GM21786 (cell line): ENCODE measurements around the gene PAK2.
"Not testable (repeated sequence)": the region's sequence is repeated elsewhere in the genome, so short reads cannot be mapped to it uniquely, and the experiment has no call there.

ENCODE experiments used
- ATAC-seq: cut with Tn5 transposase; IDR thresholded peaks from one replicate; pipeline ENCODE4 v1.9.1; 2021; ENCODE audit not compliant: unreplicated experiment

The PAK2 gene

DNA sequence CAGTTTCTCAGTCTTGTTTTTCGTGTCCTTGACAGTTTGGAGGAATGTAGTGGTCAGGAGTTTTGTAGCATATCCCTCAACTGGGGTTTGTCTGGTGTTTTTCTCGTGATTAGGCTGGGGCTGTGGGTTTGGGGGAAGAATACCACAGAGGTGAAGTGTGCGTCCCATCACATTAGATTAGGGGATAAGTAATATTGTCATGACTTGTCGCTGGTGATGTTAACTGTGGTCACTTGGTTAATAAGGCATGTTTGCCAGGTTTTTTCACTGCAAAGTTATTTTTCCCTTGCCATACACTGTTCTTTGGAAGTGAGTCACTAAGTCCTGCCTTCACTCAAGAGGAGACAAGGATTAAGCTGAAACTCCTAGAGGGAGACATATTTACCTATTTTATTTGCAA, 39.1 kb downstream of the PAK2 start:
- no peak for ATAC-seq

DNA sequence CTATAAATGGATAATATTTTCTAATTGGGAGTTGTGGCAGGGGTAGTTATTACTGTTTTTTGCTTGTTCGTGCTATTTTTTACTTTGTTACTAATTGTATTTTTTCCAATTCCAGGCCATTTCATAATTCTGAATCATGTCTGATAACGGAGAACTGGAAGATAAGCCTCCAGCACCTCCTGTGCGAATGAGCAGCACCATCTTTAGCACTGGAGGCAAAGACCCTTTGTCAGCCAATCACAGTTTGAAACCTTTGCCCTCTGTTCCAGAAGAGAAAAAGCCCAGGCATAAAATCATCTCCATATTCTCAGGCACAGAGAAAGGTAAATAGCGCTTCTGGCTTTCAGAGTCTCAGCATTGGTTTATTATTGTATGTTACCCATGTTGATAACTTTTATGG, 42.9 kb downstream of the PAK2 start:
- ATAC-seq = no peak

DNA sequence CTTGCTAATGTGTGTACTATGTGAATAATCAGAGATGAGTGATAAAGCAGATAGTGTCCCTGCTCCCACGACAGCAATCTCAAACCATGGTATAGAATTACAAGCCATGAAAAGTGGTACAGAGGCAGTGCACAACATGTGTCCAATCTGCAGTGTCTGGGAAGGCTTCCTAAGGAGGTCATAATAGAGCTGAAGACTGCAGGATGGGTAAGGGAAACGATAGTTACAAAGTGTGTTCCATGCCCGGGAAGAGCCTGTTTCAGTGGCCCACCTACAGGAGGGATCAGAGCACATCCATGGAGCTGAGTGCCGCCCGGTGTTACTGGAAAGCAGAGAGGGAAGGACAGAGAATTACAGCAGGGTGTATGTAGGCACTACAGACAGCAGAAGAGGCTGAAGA, 48.9 kb downstream of the PAK2 start:
- no peak for ATAC-seq

DNA sequence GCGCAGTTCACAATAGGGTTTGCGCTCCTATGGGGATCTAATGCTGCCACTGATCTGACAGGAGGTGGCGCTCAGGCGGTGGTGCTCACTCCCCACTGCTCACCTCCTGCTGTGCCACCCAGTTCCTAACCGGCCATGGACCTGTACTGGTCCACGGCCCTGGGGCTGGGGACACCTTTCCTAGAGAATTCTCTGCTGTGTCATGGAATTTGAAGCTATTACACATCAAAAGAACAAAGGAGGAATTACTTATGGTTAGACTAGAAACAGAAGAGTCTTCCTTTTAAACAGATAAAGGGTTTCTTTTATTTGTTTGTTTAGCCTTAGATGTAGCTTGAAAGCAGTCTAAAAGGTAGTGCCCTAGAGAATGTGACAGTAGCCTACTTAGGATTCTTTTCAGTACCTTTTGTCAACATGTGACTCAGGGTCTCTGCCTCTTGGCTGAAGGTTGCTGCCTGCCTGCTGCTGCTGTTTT, 50.3 kb downstream of the PAK2 start:
- ATAC-seq = no peak

DNA sequence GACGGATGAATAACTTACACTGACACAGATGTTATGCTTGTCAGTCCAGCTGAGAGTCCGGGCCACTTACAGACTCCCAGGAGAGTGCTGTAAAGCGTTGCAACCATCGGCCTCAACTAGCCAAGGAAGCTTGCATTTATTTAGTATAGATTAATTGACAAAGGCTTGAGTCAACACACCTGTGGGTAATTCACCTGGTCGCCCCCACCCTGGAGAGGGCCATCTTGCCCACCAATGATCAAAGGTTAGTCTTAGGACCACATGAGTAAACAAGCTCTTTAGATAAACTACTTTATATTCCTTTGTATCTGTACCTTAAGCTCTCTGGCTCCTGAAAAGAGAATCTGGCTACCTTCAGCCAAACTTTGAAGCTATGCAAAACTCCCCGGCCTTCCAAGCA, 51.0 kb downstream of the PAK2 start:
- no peak for ATAC-seq

DNA sequence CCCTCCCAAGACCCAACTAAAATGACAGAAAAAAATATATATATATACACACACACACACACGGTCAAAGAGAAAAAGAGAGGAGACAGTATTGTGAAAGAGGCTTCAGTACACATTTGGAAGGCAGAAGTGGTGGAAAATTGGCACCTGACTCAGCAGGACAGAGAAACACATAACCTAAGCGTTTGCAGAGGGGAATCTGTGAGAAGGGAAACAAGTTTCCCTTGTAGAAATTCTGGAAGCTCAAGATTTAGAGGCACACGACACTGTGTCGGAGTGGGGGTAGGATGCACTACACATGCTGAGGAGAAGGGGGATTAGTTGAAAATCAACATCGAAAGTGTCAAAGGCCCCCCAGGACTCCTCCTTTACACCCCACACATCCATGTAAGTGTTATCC, 53.1 kb downstream of the PAK2 start:
- no peak for ATAC-seq

DNA sequence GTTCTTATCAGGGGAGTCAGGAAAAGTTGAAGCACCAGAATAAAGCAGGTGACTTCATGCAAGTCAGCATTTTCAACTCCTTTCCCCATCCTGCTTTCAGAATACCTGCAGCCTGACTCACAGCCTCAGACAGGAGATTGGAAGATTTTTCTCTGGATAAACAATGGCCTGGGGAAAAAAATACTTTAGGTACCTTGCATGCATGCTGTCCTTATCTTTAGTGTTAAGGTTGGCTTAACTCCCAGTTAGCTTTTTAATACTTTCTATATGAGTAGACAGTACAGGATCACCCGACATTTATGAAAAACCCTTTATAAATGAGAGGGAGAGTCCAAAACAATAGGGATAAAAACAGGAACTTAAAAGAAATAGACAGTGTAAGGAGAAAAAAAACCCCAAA, 53.6 kb downstream of the PAK2 start:
- no peak for ATAC-seq

DNA sequence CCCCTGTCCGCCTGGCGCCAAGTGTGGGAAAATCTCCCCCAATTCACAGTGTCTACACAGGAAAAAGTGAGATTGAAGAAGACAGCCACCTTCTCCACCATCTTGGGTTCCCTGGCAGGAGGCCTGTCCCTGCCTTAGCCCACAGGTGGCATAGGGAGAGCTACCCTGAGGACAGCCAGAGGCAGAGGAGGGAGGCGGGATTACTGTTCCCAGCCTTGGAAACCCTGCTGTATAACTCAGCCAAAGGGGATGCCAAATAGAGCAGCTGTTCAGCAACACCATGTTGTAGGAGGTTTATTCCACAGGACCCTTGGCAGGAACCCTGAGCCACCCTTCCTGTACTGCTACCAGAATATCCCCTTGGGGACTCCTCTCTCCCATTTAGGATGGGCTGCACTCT, 54.8 kb downstream of the PAK2 start:
- no peak for ATAC-seq

DNA sequence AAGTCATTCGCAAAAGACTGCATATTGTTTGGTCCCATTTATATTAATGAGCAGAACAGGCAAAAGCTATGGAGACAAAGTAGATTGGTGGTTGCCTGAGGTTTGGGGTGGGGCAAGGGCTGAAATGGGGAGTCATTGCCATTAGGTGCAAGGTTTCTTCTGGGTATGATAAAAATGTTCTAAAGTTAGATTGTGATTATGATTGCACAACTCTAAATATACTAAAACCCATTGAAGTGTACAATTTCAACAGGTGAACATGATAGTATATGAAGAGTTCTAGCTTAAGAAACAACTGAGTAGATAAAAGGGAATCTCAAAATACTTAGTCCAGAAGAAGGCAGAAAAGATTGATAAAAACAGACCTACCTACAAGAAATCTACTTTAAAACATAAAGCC, 56.7 kb downstream of the PAK2 start:
- no peak for ATAC-seq

DNA sequence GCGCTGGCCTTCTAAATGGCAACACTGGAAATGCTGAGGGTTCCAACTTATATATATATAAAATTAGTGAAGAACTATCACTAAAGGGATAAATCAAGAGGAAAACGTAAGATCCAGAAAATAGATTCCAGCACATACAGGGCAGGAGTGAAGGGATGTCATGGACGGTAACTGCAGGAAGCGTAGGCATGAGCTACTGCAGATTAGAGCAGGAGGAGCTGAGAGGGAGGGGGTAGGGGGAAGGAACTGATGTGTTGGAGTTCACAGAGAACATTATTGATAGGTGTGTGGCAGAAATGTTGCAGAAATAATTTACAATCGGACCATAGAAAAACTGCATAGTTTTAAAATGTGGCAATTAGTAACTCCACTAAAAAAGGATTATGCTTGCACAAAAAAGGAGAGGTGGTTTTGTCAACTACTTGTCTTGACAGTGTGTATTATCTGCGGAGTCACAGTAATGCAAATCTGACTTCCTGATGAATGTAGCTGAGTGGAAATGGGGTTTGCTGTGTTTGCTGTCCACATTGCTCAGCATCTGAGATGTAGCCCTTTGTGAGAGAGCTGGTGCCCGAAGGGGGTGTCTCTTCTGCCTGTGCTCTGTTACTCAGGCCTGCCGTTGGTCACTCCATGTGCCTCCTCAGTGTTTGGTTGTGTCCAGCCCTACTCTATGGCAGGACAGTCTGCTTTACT, 61.2 kb downstream of the PAK2 start:
- ATAC-seq = no peak

DNA sequence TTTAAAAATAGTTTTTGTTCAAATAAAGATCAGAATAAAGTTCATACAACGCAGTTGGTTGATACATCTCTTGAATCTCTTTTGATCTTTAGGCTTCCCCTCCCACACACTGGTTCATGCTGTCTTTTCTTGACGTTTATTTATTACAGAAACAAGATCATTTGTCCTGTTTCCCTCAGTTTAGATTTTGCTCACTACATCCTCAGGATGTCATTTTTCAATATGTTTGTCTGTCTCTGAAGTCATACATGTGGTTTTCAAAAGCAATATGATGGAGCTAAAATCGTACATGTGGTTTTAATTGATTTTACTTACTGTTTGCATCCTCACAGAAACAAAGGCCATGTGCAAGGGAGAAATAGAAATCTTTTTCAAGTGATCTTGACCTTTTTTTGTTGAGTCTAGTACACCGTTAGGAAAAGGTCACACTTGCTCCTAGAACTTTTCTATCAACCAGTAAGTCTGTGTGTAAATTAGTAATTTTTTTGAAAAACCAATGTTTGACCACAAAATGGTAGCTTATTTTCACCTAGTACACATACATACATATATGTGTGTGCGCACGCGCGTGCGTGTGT, 64.3 kb downstream of the PAK2 start:
- ATAC-seq = no peak

DNA sequence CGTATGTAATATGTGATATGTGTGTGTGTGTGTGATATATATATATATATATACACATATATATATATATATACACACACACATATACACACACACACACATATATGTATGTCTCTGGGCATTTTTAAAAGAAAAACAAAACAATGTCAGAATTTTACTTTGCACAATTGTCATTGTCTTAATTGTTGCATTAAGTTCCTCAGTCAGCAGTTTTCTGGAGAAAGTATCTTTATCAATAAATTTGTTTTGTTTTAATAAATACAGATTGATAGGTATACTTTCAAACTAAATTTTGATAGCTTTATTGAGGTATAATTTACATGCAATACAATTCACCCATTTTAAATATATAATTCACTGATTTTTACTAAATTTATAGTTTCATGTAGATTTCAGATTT, 65.1 kb downstream of the PAK2 start:
- ATAC-seq = no peak

DNA sequence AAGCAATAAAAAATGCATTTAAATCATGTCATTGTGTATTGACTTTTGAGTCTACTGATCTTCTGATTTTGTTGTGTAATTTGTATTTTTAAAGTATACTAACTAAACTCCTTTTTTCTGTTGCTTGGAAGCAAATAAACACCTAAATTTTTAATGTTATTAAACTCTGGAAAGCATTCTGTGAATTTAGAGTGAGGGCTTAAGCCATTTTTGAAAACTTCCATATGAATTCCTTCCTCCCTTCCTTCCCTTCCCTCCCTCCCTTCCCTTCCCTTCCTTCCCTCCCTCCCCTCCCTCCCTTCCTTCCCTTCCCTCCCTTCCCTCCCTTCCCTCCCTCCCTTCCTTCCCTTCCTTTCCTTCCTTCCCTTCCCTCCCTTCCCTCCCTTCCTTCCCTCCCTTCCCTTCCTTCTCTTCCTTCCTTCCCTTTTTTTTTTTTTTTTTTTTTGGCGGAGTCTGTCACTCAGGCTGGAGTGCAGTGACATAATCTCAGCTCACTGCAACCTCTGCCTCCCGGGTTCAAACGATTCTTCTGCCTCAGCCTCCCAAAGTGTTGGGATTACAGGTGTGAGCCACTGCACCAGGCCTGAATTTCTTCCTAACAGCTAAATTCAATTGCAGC, 71.4 kb downstream of the PAK2 start:
- no peak for ATAC-seq

DNA sequence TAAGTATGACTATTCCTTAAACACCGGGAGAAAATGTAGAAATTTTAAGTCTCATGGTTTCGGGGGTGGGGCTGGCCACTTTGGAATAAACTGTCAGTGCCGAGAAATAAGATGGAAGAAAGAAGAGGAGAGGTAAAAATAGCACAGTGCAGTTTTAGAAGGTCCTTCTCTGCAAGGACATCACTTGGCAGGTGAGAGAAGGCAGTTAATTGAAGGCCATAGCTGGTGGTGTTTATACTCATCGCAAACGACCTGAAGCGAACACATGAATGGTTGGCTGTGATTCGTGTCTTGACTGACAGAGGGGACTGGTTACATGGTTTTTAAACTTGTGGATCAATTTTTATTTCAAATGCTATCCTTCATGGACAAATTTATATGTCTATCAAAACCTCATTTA, 73.2 kb downstream of the PAK2 start:
- ATAC-seq = no peak

DNA sequence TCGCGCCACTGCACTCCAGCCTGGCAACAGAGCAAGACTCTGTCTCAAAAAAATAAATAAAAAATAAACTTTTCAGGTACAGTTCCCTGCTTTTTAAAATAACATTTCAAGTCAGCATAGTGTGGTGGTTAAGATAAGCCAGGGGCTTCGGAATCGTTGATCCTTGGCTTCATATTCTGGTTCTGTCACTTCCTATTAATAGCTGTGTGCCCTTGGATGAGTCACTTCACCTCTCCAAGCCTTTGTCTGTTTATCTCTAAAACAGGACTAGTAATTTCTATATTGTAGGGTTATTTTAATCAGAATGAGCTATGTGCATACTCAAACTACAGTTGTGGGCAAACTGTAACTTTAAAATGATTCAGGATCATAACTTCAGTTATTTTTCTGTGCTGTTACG, 74.2 kb downstream of the PAK2 start:
- no peak for ATAC-seq

DNA sequence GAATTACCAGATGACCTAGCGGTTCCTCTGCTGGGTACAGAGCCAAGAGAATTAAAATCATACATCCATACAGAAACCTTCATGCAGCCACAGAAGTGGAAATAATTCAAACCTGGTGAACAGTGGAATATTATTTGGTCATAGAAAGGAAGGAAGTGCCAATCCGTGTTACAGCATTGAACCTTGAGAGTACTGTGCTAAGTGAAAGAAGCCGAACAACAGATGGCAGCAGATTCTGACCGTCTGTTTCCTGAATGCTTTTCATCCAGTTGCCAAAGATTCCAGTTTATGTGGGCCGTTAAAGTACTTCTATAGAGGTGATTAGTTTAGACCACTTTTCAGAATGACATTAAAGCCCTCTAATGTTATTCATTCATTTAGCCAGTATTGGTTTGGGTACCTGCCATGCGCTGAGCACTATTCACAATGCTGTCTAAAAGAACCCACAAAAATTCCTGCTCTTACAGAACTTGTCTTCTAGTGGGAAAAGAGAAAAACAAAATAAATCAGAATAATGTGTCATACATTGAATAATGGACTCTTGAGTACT, 82.2 kb downstream of the PAK2 start:
- ATAC-seq = no peak

DNA sequence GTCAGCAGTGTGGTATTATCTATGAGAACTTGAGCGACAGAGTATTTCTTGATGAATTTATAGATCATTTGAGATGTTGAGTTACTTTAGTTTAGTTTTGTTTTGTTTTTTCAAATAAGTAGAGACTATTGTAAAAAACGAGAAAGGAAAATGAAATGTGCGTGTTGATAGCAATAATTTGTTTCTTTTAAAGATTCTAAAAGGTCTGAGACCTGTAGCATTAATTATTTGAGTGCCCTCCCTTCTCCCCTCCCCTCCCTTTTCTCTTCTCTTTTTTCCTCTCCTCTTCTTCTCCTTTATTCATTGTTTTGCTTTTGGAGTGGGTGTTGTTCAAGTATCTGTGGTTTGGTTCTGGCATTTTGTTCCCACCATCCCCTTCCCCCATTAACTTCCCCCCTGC, 90.0 kb downstream of the PAK2 start:
- not testable (repeated sequence) for ATAC-seq

DNA sequence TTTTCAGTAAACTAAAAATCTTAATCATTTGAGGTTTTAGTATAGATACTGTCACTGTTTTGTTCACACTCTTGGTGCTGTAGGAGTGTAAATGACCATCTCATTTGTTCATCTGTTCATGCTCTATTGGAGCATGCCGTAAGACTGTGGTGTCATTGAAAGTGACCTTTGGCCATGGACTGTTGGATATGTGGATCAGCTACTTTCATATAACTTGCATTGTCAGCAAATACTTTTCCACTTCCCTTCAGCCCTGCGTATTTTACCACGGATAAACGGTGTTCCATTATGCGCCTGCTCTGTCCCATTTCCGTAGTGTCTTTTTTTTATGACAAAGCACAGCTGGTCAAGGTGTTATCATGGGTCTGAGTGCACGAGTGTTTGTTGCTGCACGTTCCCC, 95.4 kb downstream of the PAK2 start:
- no peak for ATAC-seq

DNA sequence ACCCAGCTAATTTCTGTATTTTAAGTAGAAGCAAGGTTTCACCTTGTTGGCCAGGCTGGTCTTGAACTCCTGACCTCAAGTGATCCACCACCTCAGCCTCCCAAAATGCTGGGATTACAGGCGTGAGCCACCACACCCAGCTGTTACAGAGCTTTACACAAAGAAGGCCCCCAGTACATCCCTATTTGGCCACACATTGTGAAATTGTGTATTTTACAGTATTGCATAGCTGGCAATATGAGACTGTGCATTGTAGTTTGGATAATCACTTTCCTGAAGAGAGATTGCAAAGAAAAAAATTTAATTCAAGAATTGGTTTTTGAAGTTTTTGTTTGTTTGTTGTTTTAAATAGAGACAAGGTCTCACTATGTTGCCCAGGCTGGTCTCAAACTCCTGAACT, 97.0 kb downstream of the PAK2 start:
- ATAC-seq = not testable (repeated sequence)

DNA sequence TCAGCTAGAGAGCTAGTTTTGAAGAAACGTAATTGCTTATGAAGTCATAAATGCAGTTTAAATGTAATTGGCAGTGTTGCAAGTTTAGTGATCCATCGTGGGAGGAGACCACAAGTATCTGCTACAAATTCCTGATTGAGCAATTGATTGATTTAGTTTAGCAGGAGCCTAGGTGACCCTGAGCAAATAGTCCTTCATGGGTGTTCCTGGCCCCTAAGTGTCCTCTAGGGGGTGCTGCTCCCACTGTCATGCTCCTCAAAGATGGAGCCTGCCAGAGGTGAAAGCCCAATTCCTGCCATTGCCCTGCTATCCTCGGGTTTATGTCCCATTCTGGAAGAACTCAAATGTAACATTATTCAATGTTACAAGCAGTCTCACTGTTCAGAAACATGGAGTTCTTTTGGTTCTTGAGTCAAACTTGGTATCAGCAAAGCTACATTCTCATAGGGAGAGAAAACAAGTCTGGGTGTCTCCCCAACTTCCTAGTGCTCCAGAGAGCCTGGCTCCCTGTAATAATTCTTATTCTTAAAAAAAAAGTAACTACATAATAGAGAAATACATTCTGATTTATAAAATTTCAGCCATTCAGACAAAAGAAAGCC, 98.3 kb downstream of the PAK2 start:
- peak; percentile 65 for ATAC-seq

DNA sequence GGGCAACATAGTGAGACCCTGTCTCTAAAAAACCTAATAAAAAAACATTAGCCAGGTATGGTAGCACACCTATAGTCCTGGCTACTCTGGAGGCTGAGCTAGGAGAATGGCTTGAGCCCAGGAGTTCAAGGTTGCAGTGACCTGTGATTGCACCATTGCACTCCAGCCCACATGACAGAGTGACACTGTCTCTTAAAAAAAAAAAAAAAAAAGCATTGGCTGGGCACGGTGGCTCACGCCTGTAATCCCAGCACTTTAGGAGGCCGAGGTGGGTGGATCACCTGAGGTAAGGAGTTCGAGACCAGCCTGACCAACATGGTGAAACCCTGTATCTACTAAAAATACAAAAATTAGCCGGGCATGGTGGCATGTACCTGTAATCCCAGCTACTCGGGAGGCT, 99.7 kb downstream of the PAK2 start:
- ATAC-seq = not testable (repeated sequence)
